ENCODE data around the gene CARD10. TPM values are rescaled to one million over a fixed set of nuclear protein-coding genes. Genes with fewer than 3 reads are reported as not detected.

CARD10 gene
- total RNA-seq, 2 experiments from 2014 or later, result 0.08 TPM; not detected in 1

DNA sequence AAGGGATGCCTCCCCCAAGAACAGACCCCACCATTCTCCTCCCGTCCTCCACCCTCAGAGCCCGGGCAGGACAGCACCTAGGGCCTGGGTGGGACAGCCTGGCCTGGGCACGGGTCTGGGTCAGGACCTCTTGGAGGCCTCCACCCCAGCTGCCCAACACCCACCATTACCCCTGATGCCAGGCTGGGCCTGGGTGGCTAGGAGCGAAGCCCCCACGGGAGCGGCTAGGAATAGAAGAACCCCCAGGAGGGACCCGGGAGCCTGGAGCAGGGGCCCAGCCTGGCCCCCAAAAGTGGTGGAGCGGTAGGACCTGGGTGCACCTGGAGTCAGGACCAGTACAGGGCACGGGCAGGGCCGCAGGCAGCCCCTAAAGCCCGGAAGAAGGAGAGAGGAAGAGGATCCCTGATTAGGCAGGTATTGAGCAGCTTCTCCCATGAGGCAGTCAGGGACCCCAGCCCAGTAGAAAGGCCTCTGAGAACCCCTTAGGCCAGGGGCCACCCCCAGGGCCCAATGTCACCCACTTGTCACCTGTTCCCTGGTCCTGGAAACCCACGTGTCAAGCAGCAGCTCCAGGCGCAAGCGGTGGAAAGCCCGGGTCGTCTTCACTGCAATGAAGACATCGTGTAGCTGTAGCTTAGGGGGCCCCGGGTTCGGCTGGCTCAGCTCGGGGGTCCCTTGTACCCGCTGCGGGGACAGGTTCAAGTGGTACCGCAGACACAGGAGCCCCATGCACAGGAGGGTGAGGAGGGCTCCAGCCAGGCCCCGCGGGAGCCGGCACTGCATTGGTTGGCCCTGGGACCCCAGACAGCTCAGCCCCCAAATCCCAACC lies 33.6 kb downstream of the CARD10 start:
- H3K36me3 Mint-ChIP-seq (ENCODE audit: low read depth), result peaks cover 45% of the 10 kb centered on the region
- ChIA-PET CTCF (interaction anchor here (0.9 to 4.1 kb wide), 11 partner anchors 11 to 226 kb away, joined by 3 to 27 read pairs (median 4); partner anchors contain the start of gene GGA1), POLR2A (interaction anchor here (0.7 to 5.7 kb wide), 18 partner anchors 13 to 411 kb away, joined by 3 to 39 read pairs (median 4); partner anchors contain the start of genes CYTH4, GGA1 and RAC2)
- H3K4me1 Mint-ChIP-seq, result peaks cover 59% of the 10 kb centered on the region
- peak overlapping the region; percentile 98 for H3K4me3 Mint-ChIP-seq
- H3K9me3 Mint-ChIP-seq, result no peaks in the 10 kb centered on the region
- DNase-seq, result peak; percentile 29
- H3K27ac Mint-ChIP-seq, result peak overlapping the region; percentile 94
- no peaks in the 10 kb centered on the region for H3K27me3 Mint-ChIP-seq

DNA sequence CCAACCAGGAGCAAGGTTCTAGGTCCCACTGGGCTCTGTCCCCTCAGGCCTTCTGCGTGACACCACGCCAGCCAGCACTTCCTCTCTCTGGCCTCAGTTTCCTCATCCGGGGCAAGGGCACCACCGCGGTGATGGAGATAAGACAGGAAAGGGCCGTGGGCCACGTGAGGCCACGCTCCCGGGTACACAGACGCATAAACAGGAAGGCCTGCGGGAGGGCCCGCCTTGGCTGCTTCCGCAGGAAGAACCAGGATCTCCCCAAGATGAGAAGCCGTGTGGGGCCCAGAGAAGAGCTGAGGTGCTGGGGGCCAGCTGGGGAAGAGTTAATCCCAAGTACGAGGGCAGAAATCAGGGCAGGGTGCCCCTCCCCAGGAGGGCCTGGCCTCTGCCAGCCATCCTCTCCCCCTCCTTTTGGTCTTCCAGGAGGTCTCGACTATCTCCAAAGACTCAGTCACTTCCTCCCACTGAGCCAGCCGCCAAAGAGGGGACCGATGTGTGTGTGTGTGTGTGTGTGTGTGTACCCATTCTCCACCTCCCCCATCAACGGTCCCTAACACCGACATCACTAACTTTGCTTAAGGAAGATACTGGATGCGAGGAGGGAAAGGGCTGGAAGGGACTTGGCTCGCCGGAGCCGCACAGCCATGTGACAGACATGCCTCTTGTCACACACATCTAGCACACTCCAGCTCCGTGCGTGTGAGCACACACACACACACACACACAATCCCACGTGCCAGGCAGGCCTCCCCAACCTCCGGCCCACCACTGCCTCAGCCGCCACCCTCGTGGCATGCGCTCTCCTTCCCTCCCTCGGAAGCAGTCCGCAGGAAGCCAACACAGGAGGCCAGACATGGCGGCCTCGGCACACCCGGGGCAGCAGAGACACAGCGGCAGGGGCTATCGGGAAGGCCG lies 34.5 kb downstream of the CARD10 start:
- peaks cover 56% of the 10 kb centered on the region for H3K4me1 Mint-ChIP-seq
- peak; percentile 92 for DNase-seq
- peaks cover 50% of the 10 kb centered on the region for H3K36me3 Mint-ChIP-seq (ENCODE audit: low read depth)
- H3K27ac Mint-ChIP-seq, result peak overlapping the region; percentile 94
- no peaks in the 10 kb centered on the region for H3K9me3 Mint-ChIP-seq
- ChIA-PET POLR2A (interaction anchor here (0.6 to 5.7 kb wide), 18 partner anchors 12 to 412 kb away, joined by 3 to 39 read pairs (median 4); partner anchors contain the start of genes GGA1, IL2RB, LGALS1 and RAC2), CTCF (interaction anchor here (0.8 to 4.1 kb wide), 5 partner anchors 12 to 124 kb away, joined by 4 to 27 read pairs (median 7); partner anchors contain the start of gene GGA1)
- no peaks in the 10 kb centered on the region for H3K27me3 Mint-ChIP-seq
- H3K4me3 Mint-ChIP-seq, result peak overlapping the region; percentile 98

DNA sequence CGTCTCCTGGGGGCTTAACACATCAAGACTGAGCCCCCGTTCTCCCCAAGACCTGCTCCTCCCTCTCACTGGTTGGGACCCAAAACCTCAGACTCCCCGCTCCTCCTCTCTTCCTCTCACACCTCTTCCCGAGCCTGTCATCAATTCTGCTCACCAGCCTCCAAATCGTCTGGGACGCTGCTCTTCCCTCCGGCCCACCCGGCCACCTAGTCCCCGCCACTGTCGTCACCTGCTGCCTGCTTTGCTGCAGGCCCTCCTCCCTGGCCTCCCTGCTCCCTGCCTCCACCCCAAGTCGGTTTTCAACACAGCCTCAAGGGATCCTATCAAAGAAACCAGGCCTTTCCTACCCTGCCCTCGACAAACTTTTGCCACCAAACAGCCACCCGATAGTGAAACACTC lies 36.2 kb downstream of the CARD10 start:
- Mint-ChIP-seq H3K36me3 (ENCODE audit: low read depth) (peaks cover 59% of the 10 kb centered on the region), H3K27me3 (no peaks in the 10 kb centered on the region), H3K9me3 (no peaks in the 10 kb centered on the region), H3K27ac (peak overlapping the region; percentile 93), H3K4me3 (peak overlapping the region; percentile 98), H3K4me1 (peaks cover 44% of the 10 kb centered on the region)
- DNase-seq, result no peak
- CTCF ChIA-PET, result no interaction called here
- POLR2A ChIA-PET, result interaction anchor here (0.9 to 5.7 kb wide), 2 partner anchors 10 to 16 kb away, joined by 3 to 31 read pairs; no protein-coding TSS in a partner anchor

DNA sequence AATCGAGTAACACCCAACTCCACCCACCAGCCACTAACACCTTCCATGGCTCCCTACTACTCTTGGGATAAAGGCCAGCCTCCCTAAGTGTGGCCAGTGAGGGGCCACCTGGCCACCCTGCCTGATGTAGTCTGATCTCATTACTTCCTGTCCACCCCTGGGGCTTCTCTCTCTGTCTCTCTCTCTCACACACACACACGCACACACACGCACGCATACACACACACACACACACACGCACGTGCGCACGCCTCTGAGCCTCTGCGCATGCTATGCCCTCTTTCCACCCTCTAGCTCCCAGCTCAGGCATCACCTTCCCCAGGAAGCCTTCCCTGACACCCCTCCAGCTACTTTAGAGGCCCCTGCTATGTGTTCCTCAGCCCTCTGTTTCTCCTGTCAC lies 37.0 kb downstream of the CARD10 start:
- peak overlapping the region; percentile 93 for H3K27ac Mint-ChIP-seq
- H3K4me1 Mint-ChIP-seq, result peaks cover 39% of the 10 kb centered on the region
- H3K9me3 Mint-ChIP-seq, result no peaks in the 10 kb centered on the region
- no peak for DNase-seq
- H3K36me3 Mint-ChIP-seq (ENCODE audit: low read depth), result peaks cover 65% of the 10 kb centered on the region
- ChIA-PET CTCF (no interaction called here), POLR2A (interaction anchor here (0.9 to 5.7 kb wide), 2 partner anchors 10 to 17 kb away, joined by 3 to 31 read pairs; no protein-coding TSS in a partner anchor)
- peak overlapping the region; percentile 98 for H3K4me3 Mint-ChIP-seq
- H3K27me3 Mint-ChIP-seq, result no peaks in the 10 kb centered on the region

DNA sequence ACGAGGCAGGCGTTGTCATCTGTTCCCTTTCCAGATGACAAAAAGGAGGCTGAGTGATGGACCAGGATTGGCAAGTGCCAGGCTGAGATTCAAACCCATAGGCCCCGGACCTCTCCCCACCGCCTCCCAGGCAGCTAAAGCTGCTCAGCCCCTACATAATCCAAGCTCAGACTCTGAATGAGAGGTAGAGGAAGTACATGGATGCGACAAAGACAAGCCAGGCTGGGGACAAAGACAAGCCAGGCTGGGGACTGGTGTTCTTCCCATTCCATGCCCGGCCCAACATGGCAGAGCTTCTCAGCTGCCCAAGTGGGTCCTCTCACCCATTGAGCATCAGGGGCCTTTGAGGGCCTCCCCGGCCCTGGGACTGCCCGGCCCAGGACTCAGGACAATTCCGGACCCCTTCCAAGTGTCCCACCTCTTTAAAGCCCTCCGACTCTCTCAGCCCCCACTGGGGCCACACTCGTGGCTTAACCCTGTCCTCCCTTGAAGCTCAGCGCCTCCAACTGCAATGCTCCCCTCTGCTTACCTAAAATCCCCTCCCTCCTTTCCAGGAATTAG lies 37.8 kb downstream of the CARD10 start:
- Mint-ChIP-seq H3K36me3 (ENCODE audit: low read depth) (peaks cover 72% of the 10 kb centered on the region), H3K4me3 (no peak overlapping the region), H3K9me3 (no peaks in the 10 kb centered on the region), H3K27ac (peak overlapping the region; percentile 93), H3K27me3 (no peaks in the 10 kb centered on the region), H3K4me1 (peaks cover 31% of the 10 kb centered on the region)
- DNase-seq, result no peak
- POLR2A ChIA-PET, result interaction anchor here (1.3 kb wide), 1 partner anchor 85 kb away, joined by 3 read pairs; no protein-coding TSS in a partner anchor
- CTCF ChIA-PET, result no interaction called here

DNA sequence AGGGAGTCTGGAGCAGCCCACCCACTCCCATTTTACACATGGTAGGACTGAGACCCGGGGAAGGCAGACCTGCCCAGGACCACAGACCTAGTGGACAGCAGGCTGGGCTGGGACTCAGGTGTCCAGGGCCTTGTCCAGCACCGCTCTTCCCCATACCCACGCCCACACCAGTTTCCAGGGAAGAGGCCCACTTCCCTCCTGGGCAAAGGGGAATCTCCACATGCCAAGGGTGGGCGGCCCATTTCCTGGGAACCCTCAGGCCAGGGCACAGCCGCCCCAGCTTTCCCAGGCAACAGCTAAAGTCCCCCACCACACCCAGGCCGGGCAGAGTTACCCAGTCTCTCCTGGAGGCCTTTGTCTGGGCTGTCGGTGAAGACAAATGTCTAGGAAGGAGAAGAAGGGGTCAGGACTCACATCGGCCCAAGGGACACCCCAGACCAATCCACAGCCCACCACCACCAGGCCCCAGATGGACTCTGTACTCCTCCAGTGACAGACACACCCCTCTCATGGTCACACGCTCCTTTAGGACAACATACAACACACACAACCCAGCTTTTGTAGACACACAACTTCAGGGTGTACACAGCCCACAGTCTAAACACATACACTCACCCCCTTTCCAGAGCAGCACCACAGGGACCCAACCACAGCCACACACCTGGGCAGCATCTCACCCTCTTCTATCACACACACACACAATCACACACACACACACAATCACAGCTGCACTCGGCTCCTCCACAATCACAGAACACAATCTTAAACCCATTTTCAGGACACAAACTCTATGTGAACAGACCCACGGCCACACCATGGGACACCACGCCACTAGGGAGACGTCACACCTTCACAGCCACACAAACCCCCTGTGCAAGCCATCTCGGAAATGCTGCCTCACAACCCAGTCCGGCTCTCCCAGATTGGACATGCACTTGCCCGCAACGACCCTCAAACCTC lies 38.5 kb downstream of the CARD10 start:
- Mint-ChIP-seq H3K36me3 (ENCODE audit: low read depth) (peaks cover 80% of the 10 kb centered on the region), H3K4me3 (no peak overlapping the region), H3K9me3 (no peaks in the 10 kb centered on the region), H3K4me1 (peaks cover 31% of the 10 kb centered on the region), H3K27me3 (no peaks in the 10 kb centered on the region), H3K27ac (peak overlapping the region; percentile 42)
- CTCF ChIA-PET, result no interaction called here
- POLR2A ChIA-PET, result interaction anchor here (0.6 to 1.3 kb wide), 2 partner anchors 85 to 190 kb away, joined by 3 read pairs; no protein-coding TSS in a partner anchor
- no peak for DNase-seq

DNA sequence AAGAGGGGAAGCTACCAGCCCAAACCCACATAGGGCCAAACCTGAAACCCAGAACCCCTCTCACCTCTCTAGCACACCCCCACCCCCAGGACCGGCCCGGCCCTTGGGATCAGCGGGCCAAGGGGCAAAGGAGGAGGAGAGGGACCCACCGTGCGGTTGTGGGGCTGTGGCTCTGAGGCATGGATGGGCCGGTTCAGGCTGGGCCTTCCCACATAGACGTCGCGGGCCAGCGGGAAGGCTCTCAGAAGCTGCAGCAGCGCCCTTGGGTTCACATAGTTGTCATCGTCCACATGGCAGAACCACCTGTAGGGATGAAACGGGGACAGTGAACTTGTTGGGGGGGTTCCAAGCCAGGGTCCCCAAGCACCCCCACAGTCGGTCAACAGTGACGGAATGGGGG lies 40.0 kb downstream of the CARD10 start:
- Mint-ChIP-seq H3K4me1 (peaks cover 34% of the 10 kb centered on the region), H3K27ac (no peak overlapping the region), H3K27me3 (no peaks in the 10 kb centered on the region), H3K36me3 (ENCODE audit: low read depth) (peaks cover 71% of the 10 kb centered on the region), H3K4me3 (no peak overlapping the region), H3K9me3 (no peaks in the 10 kb centered on the region)
- ChIA-PET CTCF (interaction anchor here (1.1 kb wide), 1 partner anchor 87 kb away, joined by 3 read pairs; no protein-coding TSS in a partner anchor), POLR2A (no interaction called here)
- DNase-seq, result no peak

DNA sequence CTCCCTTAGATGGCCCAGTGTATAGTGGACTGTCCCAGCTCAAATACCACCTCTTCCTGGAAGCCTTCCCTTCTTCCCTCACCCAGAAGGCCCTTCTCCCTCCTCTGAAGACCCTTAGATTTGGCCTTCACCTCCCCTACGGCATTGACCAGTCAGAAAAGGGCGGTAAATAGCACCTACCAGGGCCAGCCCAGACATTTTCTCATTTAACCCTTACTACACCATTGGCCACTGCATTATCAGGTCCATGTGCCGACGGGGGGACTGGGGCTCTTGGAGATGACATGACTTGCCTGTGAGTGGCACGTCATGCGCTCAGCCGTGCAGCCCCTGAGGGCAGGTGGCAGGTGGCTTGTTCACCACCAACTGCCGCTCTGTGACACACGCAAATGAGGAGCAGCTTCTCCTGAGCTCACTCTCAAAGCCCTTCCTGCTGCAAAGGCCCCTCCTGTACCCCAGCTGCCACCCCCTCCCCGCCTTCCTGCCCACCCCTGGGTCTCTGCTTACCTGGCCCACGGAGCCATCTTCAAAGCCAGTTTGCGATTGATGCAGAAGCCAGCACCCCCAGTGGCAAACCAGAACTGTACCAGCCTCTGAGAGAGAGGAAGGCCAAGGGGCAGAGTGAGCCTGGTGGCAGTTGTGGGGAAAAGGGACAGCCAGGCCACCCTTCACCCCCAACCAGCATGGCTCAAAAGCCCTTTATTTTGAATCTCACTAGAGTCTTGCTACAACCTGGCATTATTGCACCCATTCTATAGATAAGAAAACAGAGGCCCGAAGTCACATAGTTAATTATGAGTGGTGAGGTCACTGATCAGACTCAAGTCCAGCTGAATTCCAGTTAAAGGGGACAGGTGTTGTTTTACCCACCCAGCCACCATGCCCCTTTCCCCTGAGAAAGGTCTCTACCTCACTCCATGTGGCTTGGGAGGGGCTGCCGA lies 42.6 kb downstream of the CARD10 start:
- peaks cover 63% of the 10 kb centered on the region for H3K36me3 Mint-ChIP-seq (ENCODE audit: low read depth)
- H3K9me3 Mint-ChIP-seq, result no peaks in the 10 kb centered on the region
- H3K27ac Mint-ChIP-seq, result no peak overlapping the region
- H3K4me3 Mint-ChIP-seq, result no peak overlapping the region
- CTCF ChIA-PET, result interaction anchor here (0.6 kb wide), 1 partner anchor 1040 kb away, joined by 3 read pairs; no protein-coding TSS in a partner anchor
- H3K27me3 Mint-ChIP-seq, result no peaks in the 10 kb centered on the region
- POLR2A ChIA-PET, result no interaction called here
- peaks cover 16% of the 10 kb centered on the region for H3K4me1 Mint-ChIP-seq
- no peak for DNase-seq

DNA sequence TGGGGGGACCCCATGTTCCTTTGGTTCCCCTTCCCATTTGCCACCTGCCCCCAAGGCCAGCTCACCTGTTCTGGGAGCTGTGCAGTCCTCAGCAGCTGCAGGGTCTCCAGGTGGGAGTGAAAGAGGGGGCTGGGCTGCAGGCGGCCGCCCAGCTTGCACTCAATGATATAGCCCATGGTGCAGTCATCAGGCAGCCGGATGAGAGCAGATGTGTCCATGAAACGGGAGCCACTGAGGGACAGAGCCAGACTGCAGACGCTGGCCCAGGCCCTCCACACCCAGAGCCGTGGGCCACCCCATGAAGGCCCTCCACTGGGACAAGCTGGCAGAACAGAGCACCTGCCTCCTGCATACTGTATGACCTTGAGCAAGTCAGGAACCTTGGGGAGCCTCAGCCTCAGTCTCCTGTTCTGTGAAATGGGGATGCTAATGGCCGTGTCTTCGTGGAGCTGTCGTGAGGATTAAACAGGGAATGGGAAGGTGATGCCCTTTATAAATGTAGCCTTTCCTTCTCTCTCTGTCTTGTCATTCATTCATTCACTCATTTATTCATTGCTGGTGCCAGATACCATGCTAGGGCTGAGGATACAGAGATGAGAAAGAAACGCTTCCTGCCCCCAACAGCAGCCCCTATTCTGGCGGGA lies 44.6 kb downstream of the CARD10 start:
- Mint-ChIP-seq H3K4me1 (peaks cover 9% of the 10 kb centered on the region), H3K27me3 (no peaks in the 10 kb centered on the region), H3K36me3 (ENCODE audit: low read depth) (peaks cover 64% of the 10 kb centered on the region), H3K27ac (peak overlapping the region; percentile 19), H3K4me3 (no peak overlapping the region), H3K9me3 (no peaks in the 10 kb centered on the region)
- no peak for DNase-seq
- CTCF ChIA-PET, result interaction anchor here (1.3 to 3.5 kb wide), 2 partner anchors 23 to 118 kb away, joined by 4 to 18 read pairs; no protein-coding TSS in a partner anchor
- POLR2A ChIA-PET, result interaction anchor here (1.2 kb wide), 1 partner anchor 243 kb away, joined by 3 read pairs; no protein-coding TSS in a partner anchor

DNA sequence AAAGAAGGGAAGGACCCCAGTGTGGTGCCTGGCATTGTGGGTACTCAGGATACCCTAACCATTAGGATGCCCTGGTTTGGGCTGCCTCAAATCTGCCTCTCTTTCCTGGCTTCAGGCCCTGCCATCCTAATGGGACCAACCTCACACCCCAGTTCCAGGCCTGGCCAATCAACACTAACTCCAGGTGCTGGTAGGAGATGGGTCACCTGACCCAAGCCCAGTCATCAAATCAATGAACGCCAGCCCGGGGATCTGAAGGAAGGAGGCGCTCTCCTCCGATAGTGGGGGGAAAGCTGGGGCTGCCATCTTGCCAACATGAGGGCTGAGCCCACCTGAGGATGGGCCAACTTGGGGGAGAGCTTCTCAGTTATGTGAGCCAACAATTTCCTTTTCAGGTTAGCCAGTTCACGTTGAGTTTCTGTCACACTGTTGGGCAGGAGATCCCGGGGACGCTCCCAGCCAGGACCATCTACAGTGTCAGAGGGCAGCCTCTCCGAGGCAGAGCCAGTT lies 45.7 kb downstream of the CARD10 start:
- no peak overlapping the region for H3K27ac Mint-ChIP-seq

More for the DNA sequence above, 45.7 kb downstream of the CARD10 start:
- no peak for DNase-seq
- no peaks in the 10 kb centered on the region for H3K27me3 Mint-ChIP-seq
- H3K4me1 Mint-ChIP-seq, result peaks cover 9% of the 10 kb centered on the region
- no peak overlapping the region for H3K4me3 Mint-ChIP-seq
- ChIA-PET CTCF (interaction anchor here (1.0 to 3.5 kb wide), 8 partner anchors 10 to 119 kb away, joined by 3 to 27 read pairs (median 14); partner anchors contain the start of gene MFNG), POLR2A (interaction anchor here (1.2 to 3.1 kb wide), 2 partner anchors 11 to 242 kb away, joined by 3 to 31 read pairs; partner anchors contain the start of gene MFNG)
- peaks cover 65% of the 10 kb centered on the region for H3K36me3 Mint-ChIP-seq (ENCODE audit: low read depth)
- H3K9me3 Mint-ChIP-seq, result no peaks in the 10 kb centered on the region

All from activated CD4-positive, alpha-beta memory T cell treated with anti-CD3 and anti-CD28 coated beads, Interleukin-2, amount 10 ng/mL, durations not matched to agents 7 days and 5 days (primary cell).